Spleen (tissue), 11 donors: ENCODE data around the gene CD93. TPM values are rescaled to one million over a fixed set of nuclear protein-coding genes. Genes with fewer than 3 reads are reported as not detected.
A peak's percentile ranks its signal among the peaks of the same experiment; 100 is the strongest.

Source experiments
- DNase-seq: peaks from one replicate; pipeline ENCODE4 v3.0.0-alpha.2; 2020
- H3K27ac ChIP-seq, 8 donors: fragments of 200-600 bp; sonication (generic) in 7 of 8; 1 replicate in 4 of 8; 2 replicates in 4 of 8; pipeline versions ENCODE4 v1.5.0 to v1.8.0; 2016 to 2021; ENCODE audit warnings: inconsistent platforms in 4 of 8, mild to moderate bottlenecking in 4 of 8, moderate library complexity in 1 of 8
- H3K27me3 ChIP-seq, 7 donors: fragments of 200-600 bp; sonication (generic) in 6 of 7; replicated peaks in 1 of 7; 1 replicate in 4 of 7; 2 replicates in 3 of 7; pipeline versions ENCODE4 v1.5.0 to v1.8.0; 2016 to 2021; ENCODE audit warnings: inconsistent platforms in 3 of 7, mild to moderate bottlenecking in 1 of 7
- H3K36me3 ChIP-seq, 6 donors: fragments of 200-600 bp; sonication (generic) in 5 of 6; 1 replicate in 4 of 6; 2 replicates in 2 of 6; pipeline versions ENCODE4 v1.5.0 to v1.8.0; 2016 to 2021; ENCODE audit warnings: inconsistent platforms in 2 of 6
- H3K4me1 ChIP-seq, 6 donors: fragments of 200-600 bp; sonication (generic) in 5 of 6; 1 replicate in 3 of 6; 2 replicates in 3 of 6; pipeline versions ENCODE4 v1.5.0 to v1.8.0; 2016 to 2021; ENCODE audit warnings: inconsistent platforms in 3 of 6
- H3K4me3 ChIP-seq, 8 donors: fragments of 200-600 bp; sonication (generic) in 7 of 8; 1 replicate in 4 of 8; 2 replicates in 4 of 8; pipeline versions ENCODE4 v1.5.0 to v1.8.0; 2016 to 2021; ENCODE audit warnings: inconsistent platforms in 4 of 8, mild to moderate bottlenecking in 4 of 8, moderate library complexity in 2 of 8
- H3K9me3 ChIP-seq, 8 donors: fragments of 200-600 bp; sonication (generic) in 7 of 8; 1 replicate in 4 of 8; 2 replicates in 4 of 8; pipeline versions ENCODE4 v1.5.0 to v1.8.0; 2016 to 2021; ENCODE audit warnings: inconsistent platforms in 4 of 8
- POLR2A ChIP-seq, 3 donors: fragments of 450-650 bp; IDR thresholded peaks; one replicate each; pipeline ENCODE4 v1.5.1; 2017; ENCODE audit warnings: antibody characterized with exemption in 3 of 3, mild to moderate bottlenecking in 1 of 3
- POLR2AphosphoS5 ChIP-seq, 3 donors: sonication (generic); formaldehyde crosslinking; IDR thresholded peaks; one replicate each; pipeline ENCODE4 v1.5.1; 2017; ENCODE audit warnings: antibody characterized with exemption in 3 of 3
- WGBS, 5 donors: extraction: QIAGEN DNeasy Blood & Tissue Kit in 3 of 5; methylation state at CpG; one replicate each; pipeline versions ENCODE4 v1.1.5 to v1.1.7; 2013 to 2018; 5-methylcytosine and 5-hydroxymethylcytosine counted together
- intact Hi-C: fragments of 100-400 bp; cut with DNase I; formaldehyde crosslinking; loops from one replicate; pipeline ENCODE4 v1.15.0; 2023; ENCODE audit warnings: low total_unique reads
- polyA plus RNA-seq, 3 donors: library from polyadenylated mRNA; stranded (reverse); fragments of 200-250 nt; gene quantifications; one replicate each; pipeline ENCODE4 v1.2.1, GENCODE V29; 2013
- total RNA-seq, 7 donors: library from RNA; depleted of rRNA in 3 of 7; stranded (reverse); fragments of >200 nt in 3 of 7; fragmentation: NEBNext Ultra II Directional in 4 of 7; extraction: Animal tissue kit (Norgen Biotek cat#: 25700) in 4 of 7; gene quantifications; one replicate each; pipeline versions ENCODE4 v1.1.0 to v1.2.1, GENCODE V29; 2016 to 2021
- TF ChIP-seq, protein P1 (sequence below), 11 experiments: fragments of 200-600 bp in 7 of 11; fragments of 450-650 bp in 4 of 11; sonication (generic) in 4 of 11; IDR thresholded peaks in 8 of 11; conservative IDR thresholded peaks in 3 of 11; 1 replicate in 7 of 11; 2 replicates in 4 of 11; pipeline versions ENCODE4 v1.4.0 to v1.8.0; 2016 to 2021; ENCODE audit warnings: antibody characterized with exemption in 11 of 11, inconsistent platforms in 4 of 11, mild to moderate bottlenecking in 1 of 11
- donor health status: healthy with polysubstance abuse.
- donor health status: DM: no; HTN: no; CAD: no; lungs with moderate emphysema.
- donor health status: DM: no; HTN: no; CAD: no.
- donor health status: Bipolar disorder and iron deficiency.
- donor health status: healthy.
- donor health status: DM: no; HTN: no; CAD: no.
- donor health status: DM: yes; HTN: yes; CAD: no.

CD93 gene
- total and polyA plus RNA-seq, 10 donors, result 4.1 to 103 (median 62.5) TPM

DNA sequence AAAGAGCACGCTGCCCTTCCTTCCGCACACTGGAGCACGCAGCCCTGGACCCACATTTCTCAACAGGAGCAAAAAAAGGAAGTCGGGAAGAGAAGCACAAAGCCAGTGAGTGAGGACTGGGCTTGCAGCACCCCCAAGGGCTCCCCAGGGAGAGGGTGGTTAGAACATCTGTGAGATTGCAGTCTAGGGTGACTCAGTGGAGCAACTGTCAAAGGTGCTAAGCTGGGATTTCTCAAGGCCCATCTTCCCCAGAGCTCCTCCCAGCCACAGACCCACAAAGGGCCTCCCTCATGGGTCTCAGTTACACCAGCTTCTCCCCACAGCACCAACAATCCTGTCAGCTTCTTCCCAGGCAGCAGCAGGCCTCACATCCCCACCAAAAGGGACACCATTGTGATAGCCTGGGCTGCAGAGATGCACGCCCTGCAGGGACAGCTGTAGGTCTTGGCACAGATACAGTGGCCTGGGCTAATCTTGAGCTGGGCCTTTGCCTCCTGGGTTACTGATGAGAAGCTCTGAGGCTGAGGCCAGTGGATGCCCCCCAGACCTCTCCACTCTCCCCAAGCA lies 39.6 kb upstream of the CD93 start:
- 42 to 67% (median 48%) methylated on average over 5 of the region's 5 CpGs for WGBS, 5 donors
- H3K27ac ChIP-seq, result peak overlapping the region in 7 of 8 donors; percentile 51 to 92 (median 81)
- no peaks in the 10 kb centered on the region for H3K9me3 ChIP-seq
- H3K4me3 ChIP-seq, result peak overlapping the region in 1 of 8 donors; percentile 45
- no peaks in the 10 kb centered on the region for H3K36me3 ChIP-seq
- DNase-seq, result peak; percentile 86
- peaks cover 0 to 73% (median 35%) of the 10 kb centered on the region in 6 donors for H3K4me1 ChIP-seq
- TF ChIP-seq, protein P1, sequence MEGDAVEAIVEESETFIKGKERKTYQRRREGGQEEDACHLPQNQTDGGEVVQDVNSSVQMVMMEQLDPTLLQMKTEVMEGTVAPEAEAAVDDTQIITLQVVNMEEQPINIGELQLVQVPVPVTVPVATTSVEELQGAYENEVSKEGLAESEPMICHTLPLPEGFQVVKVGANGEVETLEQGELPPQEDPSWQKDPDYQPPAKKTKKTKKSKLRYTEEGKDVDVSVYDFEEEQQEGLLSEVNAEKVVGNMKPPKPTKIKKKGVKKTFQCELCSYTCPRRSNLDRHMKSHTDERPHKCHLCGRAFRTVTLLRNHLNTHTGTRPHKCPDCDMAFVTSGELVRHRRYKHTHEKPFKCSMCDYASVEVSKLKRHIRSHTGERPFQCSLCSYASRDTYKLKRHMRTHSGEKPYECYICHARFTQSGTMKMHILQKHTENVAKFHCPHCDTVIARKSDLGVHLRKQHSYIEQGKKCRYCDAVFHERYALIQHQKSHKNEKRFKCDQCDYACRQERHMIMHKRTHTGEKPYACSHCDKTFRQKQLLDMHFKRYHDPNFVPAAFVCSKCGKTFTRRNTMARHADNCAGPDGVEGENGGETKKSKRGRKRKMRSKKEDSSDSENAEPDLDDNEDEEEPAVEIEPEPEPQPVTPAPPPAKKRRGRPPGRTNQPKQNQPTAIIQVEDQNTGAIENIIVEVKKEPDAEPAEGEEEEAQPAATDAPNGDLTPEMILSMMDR (IDR thresholded peaks at IDR 0.05 in 8 of 11, conservative IDR thresholded peaks at IDR 0.05 in 3 of 11), result peak in 2 of 11 experiments; percentile 22 to 32
- no peak for TF ChIP-seq POLR2A (IDR thresholded peaks at IDR 0.05)
- peak in 1 of 3 donors; percentile 60 for TF ChIP-seq POLR2AphosphoS5 (IDR thresholded peaks at IDR 0.05)
- intact Hi-C loops, result no loop called here
- H3K27me3 ChIP-seq, result peaks cover 0 to 6% (median 0%) of the 10 kb centered on the region in 7 donors

DNA sequence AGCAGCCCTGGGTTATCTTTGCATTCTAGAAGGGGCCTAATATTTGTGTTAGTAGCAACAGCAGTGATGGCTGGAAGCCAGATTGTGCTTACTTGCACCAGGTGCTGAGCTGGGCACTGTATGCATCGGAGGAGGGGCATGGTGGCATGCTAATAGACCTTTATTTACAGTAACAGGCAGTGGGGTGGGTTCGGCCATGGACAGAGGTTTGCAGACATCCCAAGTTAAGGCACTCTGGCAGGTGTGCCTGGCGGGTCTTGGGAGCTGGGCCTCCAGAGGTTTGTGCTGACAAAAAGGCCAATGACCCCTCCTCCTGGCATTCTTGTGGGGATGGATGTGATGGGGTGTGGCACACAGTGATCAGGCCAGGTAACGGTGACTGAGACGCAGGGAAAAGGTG lies 39.0 kb upstream of the CD93 start:
- TF ChIP-seq POLR2A (IDR thresholded peaks at IDR 0.05) (no peak), POLR2AphosphoS5 (IDR thresholded peaks at IDR 0.05) (no peak)
- TF ChIP-seq, protein P1 (IDR thresholded peaks at IDR 0.05 in 8 of 11, conservative IDR thresholded peaks at IDR 0.05 in 3 of 11), result no peak
- Histone ChIP-seq H3K27ac (peak overlapping the region in 7 of 8 donors; percentile 36 to 92 (median 81)), H3K36me3 (no peaks in the 10 kb centered on the region), H3K9me3 (no peaks in the 10 kb centered on the region), H3K4me1 (peaks cover 0 to 73% (median 34%) of the 10 kb centered on the region in 6 donors), H3K27me3 (peaks cover 0 to 6% (median 0%) of the 10 kb centered on the region in 7 donors), H3K4me3 (peak overlapping the region in 1 of 8 donors; percentile 45)
- intact Hi-C loops, result no loop called here
- 51 to 75% (median 57%) methylated on average over 3 to 5 of the region's 5 CpGs for WGBS, 5 donors
- DNase-seq, result no peak

DNA sequence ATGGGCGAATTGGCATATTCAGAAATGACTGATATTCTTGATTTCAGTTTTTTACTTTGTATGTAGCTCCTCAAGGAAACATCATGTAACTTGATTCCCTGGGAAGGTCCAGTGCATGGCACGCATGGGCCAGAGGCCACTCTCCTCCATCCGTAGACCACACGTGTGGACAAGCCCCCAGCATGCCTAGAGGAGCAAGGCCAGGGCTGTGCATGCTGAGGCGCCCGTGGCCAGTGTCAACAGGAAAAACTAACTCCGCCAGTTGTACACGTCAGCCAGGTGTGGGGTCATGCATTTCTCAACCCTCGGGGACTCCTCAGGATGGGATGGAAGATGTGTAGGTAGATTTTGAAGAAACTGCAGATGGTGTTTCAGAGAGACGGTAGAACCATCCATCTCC lies 37.8 kb upstream of the CD93 start:
- TF ChIP-seq, protein P1 (IDR thresholded peaks at IDR 0.05 in 8 of 11, conservative IDR thresholded peaks at IDR 0.05 in 3 of 11), result no peak
- no peak for TF ChIP-seq POLR2A (IDR thresholded peaks at IDR 0.05)
- no peak for TF ChIP-seq POLR2AphosphoS5 (IDR thresholded peaks at IDR 0.05)
- Histone ChIP-seq H3K36me3 (no peaks in the 10 kb centered on the region), H3K4me3 (no peak overlapping the region), H3K27me3 (peaks cover 0 to 6% (median 0%) of the 10 kb centered on the region in 7 donors), H3K4me1 (peaks cover 0 to 73% (median 36%) of the 10 kb centered on the region in 6 donors), H3K27ac (peak overlapping the region in 2 of 8 donors; percentile 87 to 92), H3K9me3 (no peaks in the 10 kb centered on the region)
- 83 to 93% (median 85%) methylated on average over 10 of the region's 10 CpGs for WGBS, 5 donors
- intact Hi-C loops, result no loop called here
- DNase-seq, result no peak

DNA sequence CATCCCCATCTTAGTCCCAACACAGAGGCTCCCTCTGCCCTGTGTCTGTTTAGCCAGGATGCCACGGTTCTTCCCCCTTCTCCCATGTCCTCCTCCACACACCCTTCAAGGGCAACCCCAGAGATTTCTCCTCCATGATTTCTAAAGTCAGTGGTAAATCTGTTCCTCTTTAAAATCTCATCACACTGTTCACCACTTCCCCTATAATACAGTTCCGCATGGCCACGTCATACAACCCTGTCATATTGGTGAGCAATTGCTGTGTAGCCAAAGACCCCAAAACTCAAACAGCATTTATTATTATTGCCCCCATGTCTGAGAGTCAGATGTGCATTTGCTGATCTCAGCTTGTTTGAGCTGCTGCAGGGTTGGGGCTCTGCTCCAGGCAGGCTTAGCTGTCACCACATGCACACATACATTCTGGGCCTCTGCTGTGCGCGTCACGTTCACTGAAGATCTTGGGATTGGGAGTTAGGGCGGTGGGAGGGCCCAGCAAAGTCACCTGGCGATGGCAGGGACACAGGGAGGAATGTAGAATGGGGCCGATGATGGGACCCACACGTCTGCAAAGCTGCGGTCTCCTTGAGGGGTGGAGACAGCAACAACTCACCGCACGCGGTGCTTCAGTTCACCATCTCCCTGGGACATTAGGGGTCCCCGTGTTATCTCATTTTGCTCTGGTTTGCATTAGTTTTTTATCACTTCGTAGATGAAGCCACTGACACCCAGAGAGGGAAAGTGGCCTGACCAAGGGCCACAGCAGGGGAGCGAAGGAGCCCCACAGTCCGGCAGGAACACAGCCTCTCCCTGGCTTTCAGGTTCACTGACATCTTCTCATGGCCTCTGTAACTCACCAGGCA lies 36.9 kb upstream of the CD93 start:
- Histone ChIP-seq H3K27ac (peak overlapping the region in 1 of 8 donors; percentile 46), H3K4me3 (no peak overlapping the region), H3K27me3 (peaks cover 0 to 6% (median 0%) of the 10 kb centered on the region in 7 donors), H3K36me3 (no peaks in the 10 kb centered on the region), H3K9me3 (no peaks in the 10 kb centered on the region), H3K4me1 (peaks cover 0 to 70% (median 31%) of the 10 kb centered on the region in 6 donors)
- 75 to 96% (median 90%) methylated on average over 15 to 18 of the region's 18 CpGs for WGBS, 5 donors
- DNase-seq, result peak; percentile 29
- TF ChIP-seq, protein P1 (IDR thresholded peaks at IDR 0.05 in 8 of 11, conservative IDR thresholded peaks at IDR 0.05 in 3 of 11), result no peak
- TF ChIP-seq POLR2AphosphoS5 (IDR thresholded peaks at IDR 0.05) (no peak), POLR2A (IDR thresholded peaks at IDR 0.05) (no peak)
- intact Hi-C loops, result no loop called here
